GM12878 (cell line): ENCODE results near the gene POU3F2. TPM values are rescaled to one million over a fixed set of nuclear protein-coding genes. Genes with fewer than 3 reads are reported as not detected.

ENCODE experiments used
- ATAC-seq: fragments of 200-7000 bp; cut with Tn5 transposase; 3 replicates; pipeline ENCODE4 v1.9.1; 2020; ENCODE audit warnings: mild to moderate bottlenecking, moderate library complexity
- BruUV-seq: library from RNA; stranded (reverse); fragments of 400-500 nt; replicated peaks from 2 replicates; lab custom pipeline; 2021; lab: Mats Ljungman, UMichigan
- CTCF ChIA-PET: fragments of 300-600 bp; sonication (Branson Sonifier 250); formaldehyde crosslinking; extraction: SDS; loops from one replicate; lab custom pipeline; 2021; ENCODE audit warnings: inconsistent platforms; lab: Yijun Ruan, JAX
- POLR2A ChIA-PET: fragments of 350-600 bp; formaldehyde crosslinking; extraction: SDS; loops from one replicate; lab custom pipeline; 2021; ENCODE audit warnings: inconsistent platforms; lab: Charles Lee
- RAD21 ChIA-PET: fragments of 300-600 bp; sonication (Branson Sonifier 250); formaldehyde crosslinking; loops from one replicate; lab custom pipeline; 2023; ENCODE audit warnings: antibody characterized with exemption; ENCODE audit not compliant: unreplicated experiment; lab: Charles Lee
- SMC1A ChIA-PET: fragments of 300-600 bp; sonication (Branson Sonifier 250); formaldehyde crosslinking; loops from one replicate; lab custom pipeline; 2023; ENCODE audit not compliant: unreplicated experiment, uncharacterized antibody; lab: Charles Lee
- DNase-seq: peaks from one replicate; pipeline ENCODE4 v3.0.0-alpha.2; 2011; ENCODE audit warnings: low read depth, low spot score
- FAIRE-seq: peaks from 3 replicates; lab custom pipeline; 2011; peaks lifted over from hg19 to GRCh38; lab: Jason Lieb, UNC
- H2AFZ ChIP-seq: 2 replicates; pipeline ENCODE4 v1.6.0; 2011; ENCODE audit warnings: low read depth, low read length, control low read depth; ENCODE audit not compliant: control insufficient read depth
- H3K27ac ChIP-seq: 2 replicates; pipeline ENCODE4 v1.5.1; 2011; ENCODE audit warnings: control low read depth; ENCODE audit not compliant: control insufficient read depth, insufficient read depth
- H3K27me3 ChIP-seq, 2 experiments: replicated peaks in 1 of 2; 2 replicates each; pipeline versions ENCODE4 v1.6.0 to v1.6.1; 2011; ENCODE audit warnings: low read length in 1 of 2; ENCODE audit not compliant: control insufficient read depth in 2 of 2, insufficient read depth in 2 of 2
- H3K36me3 ChIP-seq, 2 experiments: 2 replicates each; pipeline ENCODE4 v1.5.1; 2011; ENCODE audit warnings: low read length in 1 of 2; ENCODE audit not compliant: control insufficient read depth in 2 of 2, insufficient read depth in 2 of 2
- H3K4me1 ChIP-seq: 2 replicates; pipeline ENCODE4 v1.6.1; 2011; ENCODE audit warnings: mild to moderate bottlenecking, low read length, moderate library complexity, mixed read lengths; ENCODE audit not compliant: control insufficient read depth, insufficient read depth
- H3K4me2 ChIP-seq: 2 replicates; pipeline ENCODE4 v1.6.0; 2011; ENCODE audit warnings: control low read depth; ENCODE audit not compliant: control insufficient read depth, insufficient read depth
- H3K4me3 ChIP-seq: fragments of 200-600 bp; sonication (generic); 2 replicates; pipeline ENCODE4 v1.5.1; 2016
- H3K79me2 ChIP-seq: 2 replicates; pipeline ENCODE4 v1.6.0; 2011; ENCODE audit warnings: low read length; ENCODE audit not compliant: control insufficient read depth, insufficient read depth
- H3K9ac ChIP-seq: 2 replicates; pipeline ENCODE4 v1.8.0; 2011; ENCODE audit warnings: low read length, control low read depth, mixed read lengths; ENCODE audit not compliant: control insufficient read depth, insufficient read depth
- H3K9me3 ChIP-seq: replicated peaks from 3 replicates; pipeline ENCODE4 v1.5.1; 2011; ENCODE audit warnings: mild to moderate bottlenecking, low read length; ENCODE audit not compliant: control insufficient read depth, insufficient read depth
- H4K20me1 ChIP-seq: 2 replicates; pipeline ENCODE4 v1.6.0; 2011; ENCODE audit not compliant: control insufficient read depth, insufficient read depth
- NFXL1 ChIP-seq: fragments of 450-650 bp; IDR thresholded peaks from 2 replicates; pipeline ENCODE4 v1.6.1; 2017; ENCODE audit warnings: antibody characterized with exemption, mild to moderate bottlenecking, borderline replicate concordance
- NFYB ChIP-seq: IDR thresholded peaks from 2 replicates; pipeline ENCODE4 v1.6.1; 2011; ENCODE audit warnings: low read depth, mild to moderate bottlenecking, low read length, improper control_type of control experiment, moderate library complexity; ENCODE audit not compliant: insufficient read depth
- TCF3 ChIP-seq: IDR thresholded peaks from 2 replicates; pipeline ENCODE4 v1.6.1; 2012; ENCODE audit warnings: low read depth, mild to moderate bottlenecking, low read length, borderline replicate concordance; ENCODE audit not compliant: insufficient read depth
- WGBS: methylation state at CpG from one replicate; pipeline ENCODE4 v1.1.6; 2016; ENCODE audit warnings: low lambda C conversion rate; ENCODE audit not compliant: insufficient replicate concordance, insufficient coverage; ENCODE audit errors: missing lambda C conversion rate; 5-methylcytosine and 5-hydroxymethylcytosine counted together
- in situ Hi-C: fragments of 300-500 bp; cut with MboI; formaldehyde crosslinking; loops from 9 replicates; pipeline ENCODE4 v1.14.3; 2018; ENCODE audit warnings: mixed read lengths
- intact Hi-C: fragments of 100-400 bp; cut with micrococcal nuclease; formaldehyde crosslinking; loops from one replicate; pipeline ENCODE4 v1.14.2; 2022; ENCODE audit not compliant: unreplicated experiment
- polyA plus RNA-seq, 11 experiments: library from polyadenylated mRNA; depleted of rRNA in 4 of 11; unstranded in 6 of 11; stranded (reverse) in 5 of 11; fragments of >200 nt; fragmentation: Nextera tagmentation in 4 of 11; fragmentation: Illumina TruSeq in 1 of 11; extraction: Ambion mirVana in 4 of 11; extraction: Trizol in 1 of 11; gene quantifications; 1 replicate in 1 of 11; 2 replicates in 10 of 11; pipeline versions ENCODE4 v1.2.1 to v1.2.3, GENCODE V29; 2011 to 2016; ENCODE audit warnings: inconsistent platforms in 2 of 11, missing spikeins in 2 of 11, low read depth in 1 of 11
- total RNA-seq, 4 experiments: library from RNA; depleted of rRNA in 3 of 4; stranded (reverse); fragments of >200 nt in 3 of 4; fragmentation: Illumina TruSeq in 1 of 4; extraction: Trizol in 1 of 4; gene quantifications; 2 replicates each; pipeline versions ENCODE4 v1.2.1 to v1.2.3, GENCODE V29; 2013 to 2021
- TF ChIP-seq, protein P1 (sequence below): fragments of 450-650 bp; IDR thresholded peaks from 2 replicates; pipeline ENCODE4 v1.6.1; 2016; ENCODE audit warnings: mild to moderate bottlenecking, moderate library complexity, borderline replicate concordance
- TF ChIP-seq, protein P2 (sequence below): fragments of 450-650 bp; IDR thresholded peaks from 2 replicates; pipeline ENCODE4 v1.6.1; 2017; ENCODE audit warnings: borderline replicate concordance

Gene POU3F2
- total and polyA plus RNA-seq, 10 of the 15 experiments (the other 5 are each of a cell fraction or from before 2014, with no cell fraction given): not detected

DNA sequence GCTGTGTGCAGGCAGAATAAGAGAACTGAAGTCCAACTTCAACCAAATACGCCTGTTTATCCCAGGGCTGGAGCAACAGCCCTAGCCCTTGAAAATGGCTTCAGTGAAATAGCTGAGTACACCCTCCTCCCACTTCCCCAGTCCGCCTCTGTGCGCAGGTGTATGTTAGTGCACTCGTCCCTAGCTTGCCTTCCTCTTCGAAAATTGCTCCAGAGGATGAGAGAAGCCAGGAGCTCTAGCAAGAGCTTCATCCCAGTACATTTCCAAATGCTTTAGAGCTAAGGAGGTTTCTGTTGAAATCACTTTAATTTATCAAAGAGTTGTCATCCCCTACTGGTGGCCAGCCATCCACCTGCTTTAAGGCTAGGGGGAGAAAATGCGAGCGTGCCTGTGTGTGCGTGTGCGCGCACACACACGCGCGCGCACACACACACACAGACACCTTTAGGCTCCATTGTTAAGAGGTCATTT, 5.4 kb upstream of the POU3F2 start:
- 62% methylated on average over 14 of the region's 14 CpGs for WGBS
- BruUV-seq: no TSS peak
- TF ChIP-seq, protein P1, sequence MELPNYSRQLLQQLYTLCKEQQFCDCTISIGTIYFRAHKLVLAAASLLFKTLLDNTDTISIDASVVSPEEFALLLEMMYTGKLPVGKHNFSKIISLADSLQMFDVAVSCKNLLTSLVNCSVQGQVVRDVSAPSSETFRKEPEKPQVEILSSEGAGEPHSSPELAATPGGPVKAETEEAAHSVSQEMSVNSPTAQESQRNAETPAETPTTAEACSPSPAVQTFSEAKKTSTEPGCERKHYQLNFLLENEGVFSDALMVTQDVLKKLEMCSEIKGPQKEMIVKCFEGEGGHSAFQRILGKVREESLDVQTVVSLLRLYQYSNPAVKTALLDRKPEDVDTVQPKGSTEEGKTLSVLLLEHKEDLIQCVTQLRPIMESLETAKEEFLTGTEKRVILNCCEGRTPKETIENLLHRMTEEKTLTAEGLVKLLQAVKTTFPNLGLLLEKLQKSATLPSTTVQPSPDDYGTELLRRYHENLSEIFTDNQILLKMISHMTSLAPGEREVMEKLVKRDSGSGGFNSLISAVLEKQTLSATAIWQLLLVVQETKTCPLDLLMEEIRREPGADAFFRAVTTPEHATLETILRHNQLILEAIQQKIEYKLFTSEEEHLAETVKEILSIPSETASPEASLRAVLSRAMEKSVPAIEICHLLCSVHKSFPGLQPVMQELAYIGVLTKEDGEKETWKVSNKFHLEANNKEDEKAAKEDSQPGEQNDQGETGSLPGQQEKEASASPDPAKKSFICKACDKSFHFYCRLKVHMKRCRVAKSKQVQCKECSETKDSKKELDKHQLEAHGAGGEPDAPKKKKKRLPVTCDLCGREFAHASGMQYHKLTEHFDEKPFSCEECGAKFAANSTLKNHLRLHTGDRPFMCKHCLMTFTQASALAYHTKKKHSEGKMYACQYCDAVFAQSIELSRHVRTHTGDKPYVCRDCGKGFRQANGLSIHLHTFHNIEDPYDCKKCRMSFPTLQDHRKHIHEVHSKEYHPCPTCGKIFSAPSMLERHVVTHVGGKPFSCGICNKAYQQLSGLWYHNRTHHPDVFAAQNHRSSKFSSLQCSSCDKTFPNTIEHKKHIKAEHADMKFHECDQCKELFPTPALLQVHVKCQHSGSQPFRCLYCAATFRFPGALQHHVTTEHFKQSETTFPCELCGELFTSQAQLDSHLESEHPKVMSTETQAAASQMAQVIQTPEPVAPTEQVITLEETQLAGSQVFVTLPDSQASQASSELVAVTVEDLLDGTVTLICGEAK: no peak
- TF ChIP-seq, protein P2, sequence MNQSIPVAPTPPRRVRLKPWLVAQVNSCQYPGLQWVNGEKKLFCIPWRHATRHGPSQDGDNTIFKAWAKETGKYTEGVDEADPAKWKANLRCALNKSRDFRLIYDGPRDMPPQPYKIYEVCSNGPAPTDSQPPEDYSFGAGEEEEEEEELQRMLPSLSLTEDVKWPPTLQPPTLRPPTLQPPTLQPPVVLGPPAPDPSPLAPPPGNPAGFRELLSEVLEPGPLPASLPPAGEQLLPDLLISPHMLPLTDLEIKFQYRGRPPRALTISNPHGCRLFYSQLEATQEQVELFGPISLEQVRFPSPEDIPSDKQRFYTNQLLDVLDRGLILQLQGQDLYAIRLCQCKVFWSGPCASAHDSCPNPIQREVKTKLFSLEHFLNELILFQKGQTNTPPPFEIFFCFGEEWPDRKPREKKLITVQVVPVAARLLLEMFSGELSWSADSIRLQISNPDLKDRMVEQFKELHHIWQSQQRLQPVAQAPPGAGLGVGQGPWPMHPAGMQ: no peak
- TF ChIP-seq TCF3: no peak
- no peak for TF ChIP-seq NFYB
- TF ChIP-seq NFXL1: no peak
- no peak overlapping the region for H3K4me3 ChIP-seq
- ChIA-PET POLR2A (no interaction called here), CTCF (interaction anchor here (1.4 kb wide), 2 partner anchors 11 to 16 kb away, joined by 4 to 5 read pairs; no protein-coding TSS in a partner anchor), RAD21 (no interaction called here), SMC1A (no interaction called here)
- H2AFZ ChIP-seq: no peak overlapping the region
- H3K27ac ChIP-seq: no peak overlapping the region
- no peaks in the 10 kb centered on the region for H4K20me1 ChIP-seq
- H3K9ac ChIP-seq: no peak overlapping the region
- no peak for FAIRE-seq
- peak; percentile 26; the same call in 1 of the 3 replicates for ATAC-seq
- H3K36me3 ChIP-seq: no peaks in the 10 kb centered on the region
- no peaks in the 10 kb centered on the region for H3K4me1 ChIP-seq
- H3K9me3 ChIP-seq: no peaks in the 10 kb centered on the region; the same call in 2 of the 3 replicates
- no peak for DNase-seq
- intact Hi-C loops (no loop called here), in situ Hi-C loops (no loop called here)
- H3K4me2 ChIP-seq: no peak overlapping the region
- H3K79me2 ChIP-seq: no peaks in the 10 kb centered on the region
- H3K27me3 ChIP-seq: peaks cover 24 to 51% of the 10 kb centered on the region in 2 experiments
